ENCODE results near the gene MBTD1. TPM values are rescaled to one million over a fixed set of nuclear protein-coding genes. Genes with fewer than 3 reads are reported as not detected.
A peak's percentile ranks its signal among the peaks of the same experiment; 100 is the strongest.

Gene MBTD1
- total and polyA plus RNA-seq, 9 of the 15 experiments (the other 6 are each of a cell fraction or from before 2014, with no cell fraction given), result 2.1 to 26.3 (median 13.3) TPM

DNA sequence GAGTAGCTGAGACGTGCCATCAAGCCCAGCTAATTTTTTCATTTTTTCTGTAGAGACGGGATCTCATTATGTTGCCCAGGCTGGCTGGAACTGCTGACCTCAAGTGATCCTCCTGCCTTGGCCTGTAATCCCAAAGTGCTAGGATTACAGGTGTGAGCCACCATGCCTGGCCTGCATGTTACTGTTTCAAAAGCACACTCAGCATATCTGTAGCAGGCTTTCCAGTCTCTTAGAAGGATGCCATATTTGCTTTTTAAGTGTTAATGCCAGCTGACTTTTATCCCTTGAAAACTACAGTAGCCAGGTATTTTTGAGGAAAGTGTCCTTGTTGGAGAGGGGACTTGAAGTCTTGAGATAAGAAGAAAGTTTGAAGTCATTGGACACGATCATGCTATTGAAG lies 123.9 kb downstream of the MBTD1 start:
- 68% methylated on average over 3 of the region's 3 CpGs for WGBS (ENCODE audit: insufficient coverage, low coverage, missing lambda C conversion rate)
- intact Hi-C loops (cut with micrococcal nuclease) (no loop called here), in situ Hi-C loops (cut with MboI) (no loop called here)
- Histone ChIP-seq H3K27ac (ENCODE audit: extremely low read depth, low read depth, low read length) (no peak overlapping the region), H3K4me3 (no peak overlapping the region), H3K9ac (ENCODE audit: insufficient read depth in 1 of 2, low read depth in 2 of 2, low read length in 2 of 2) (no peak overlapping the region), H4K20me1 (replicated peaks; ENCODE audit: control insufficient read depth, insufficient read depth, low read length) (no peaks in the 10 kb centered on the region), H3K4me2 (ENCODE audit: insufficient read depth, low read length) (no peak overlapping the region), H3K36me3 (ENCODE audit: control insufficient read depth, insufficient read depth, low read length) (no peaks in the 10 kb centered on the region), H3K9me3 (replicated peaks; ENCODE audit: control insufficient read depth, insufficient read depth, low read depth, low read length) (no peaks in the 10 kb centered on the region), H3K27me3 (ENCODE audit: control insufficient read depth in 2 of 2, insufficient read depth in 2 of 2, low read length in 2 of 2) (no peaks in the 10 kb centered on the region), H3K4me1 (replicated peaks in 1 of 2; ENCODE audit: control insufficient read depth in 2 of 2, insufficient read depth in 2 of 2, low read length in 2 of 2) (peaks cover 0 to 6% of the 10 kb centered on the region in 2 experiments; a peak in 3 of 5 replicates), H3K9me1 (ENCODE audit: control insufficient read depth, insufficient read depth, low read length) (no peaks in the 10 kb centered on the region), H2AFZ (ENCODE audit: low read depth, low read length) (peak overlapping the region; percentile 59), H3K79me2 (ENCODE audit: control insufficient read depth, insufficient read depth, low read length) (no peaks in the 10 kb centered on the region)
- no peak for ATAC-seq
- no peak for FAIRE-seq
- ChIA-PET CTCF (ENCODE audit: low intra/inter-chr PET ratio) (no interaction called here), POLR2A (interaction anchor here (0.8 to 1.5 kb wide), 3 partner anchors 17 to 284 kb away, joined by 3 to 5 read pairs (median 3); partner anchors contain the start of gene NME1)
- BruUV-seq (replicated peaks), result no TSS peak
- DNase-seq (ENCODE audit: extremely low read depth in 1 of 4, low spot score in 3 of 4), result no peak
- TF ChIP-seq, protein P1, sequence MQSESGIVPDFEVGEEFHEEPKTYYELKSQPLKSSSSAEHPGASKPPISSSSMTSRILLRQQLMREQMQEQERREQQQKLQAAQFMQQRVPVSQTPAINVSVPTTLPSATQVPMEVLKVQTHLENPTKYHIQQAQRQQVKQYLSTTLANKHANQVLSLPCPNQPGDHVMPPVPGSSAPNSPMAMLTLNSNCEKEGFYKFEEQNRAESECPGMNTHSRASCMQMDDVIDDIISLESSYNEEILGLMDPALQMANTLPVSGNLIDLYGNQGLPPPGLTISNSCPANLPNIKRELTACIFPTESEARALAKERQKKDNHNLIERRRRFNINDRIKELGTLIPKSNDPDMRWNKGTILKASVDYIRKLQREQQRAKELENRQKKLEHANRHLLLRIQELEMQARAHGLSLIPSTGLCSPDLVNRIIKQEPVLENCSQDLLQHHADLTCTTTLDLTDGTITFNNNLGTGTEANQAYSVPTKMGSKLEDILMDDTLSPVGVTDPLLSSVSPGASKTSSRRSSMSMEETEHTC (IDR thresholded peaks at IDR 0.05), result no peak
- TF ChIP-seq TAF1 (IDR thresholded peaks at IDR 0.05; ENCODE audit: control insufficient read depth, extremely low read depth, insufficient read depth, low read length, severe bottlenecking) (no peak), PHF8 (IDR thresholded peaks at IDR 0.05; ENCODE audit: borderline replicate concordance, low read length) (no peak), ID3 (CRISPR knock-in tag; IDR thresholded peaks at IDR 0.05) (no peak), ID3 (tag; IDR thresholded peaks at IDR 0.05) (no peak), SNAPC5 (CRISPR knock-in tag; IDR thresholded peaks at IDR 0.05) (no peak), ZNF316 (IDR thresholded peaks at IDR 0.05) (peak; percentile 50), C11orf30 (IDR thresholded peaks at IDR 0.05; ENCODE audit: low read depth) (peak; percentile 24; the same call in 1 of the 2 replicates), RERE (CRISPR knock-in tag; IDR thresholded peaks at IDR 0.05; ENCODE audit: borderline replicate concordance) (no peak), ZNF124 (CRISPR knock-in tag; IDR thresholded peaks at IDR 0.05) (no peak), GATA2 (CRISPR knock-in tag; IDR thresholded peaks at IDR 0.05) (no peak)
- TF ChIP-seq, protein P2, sequence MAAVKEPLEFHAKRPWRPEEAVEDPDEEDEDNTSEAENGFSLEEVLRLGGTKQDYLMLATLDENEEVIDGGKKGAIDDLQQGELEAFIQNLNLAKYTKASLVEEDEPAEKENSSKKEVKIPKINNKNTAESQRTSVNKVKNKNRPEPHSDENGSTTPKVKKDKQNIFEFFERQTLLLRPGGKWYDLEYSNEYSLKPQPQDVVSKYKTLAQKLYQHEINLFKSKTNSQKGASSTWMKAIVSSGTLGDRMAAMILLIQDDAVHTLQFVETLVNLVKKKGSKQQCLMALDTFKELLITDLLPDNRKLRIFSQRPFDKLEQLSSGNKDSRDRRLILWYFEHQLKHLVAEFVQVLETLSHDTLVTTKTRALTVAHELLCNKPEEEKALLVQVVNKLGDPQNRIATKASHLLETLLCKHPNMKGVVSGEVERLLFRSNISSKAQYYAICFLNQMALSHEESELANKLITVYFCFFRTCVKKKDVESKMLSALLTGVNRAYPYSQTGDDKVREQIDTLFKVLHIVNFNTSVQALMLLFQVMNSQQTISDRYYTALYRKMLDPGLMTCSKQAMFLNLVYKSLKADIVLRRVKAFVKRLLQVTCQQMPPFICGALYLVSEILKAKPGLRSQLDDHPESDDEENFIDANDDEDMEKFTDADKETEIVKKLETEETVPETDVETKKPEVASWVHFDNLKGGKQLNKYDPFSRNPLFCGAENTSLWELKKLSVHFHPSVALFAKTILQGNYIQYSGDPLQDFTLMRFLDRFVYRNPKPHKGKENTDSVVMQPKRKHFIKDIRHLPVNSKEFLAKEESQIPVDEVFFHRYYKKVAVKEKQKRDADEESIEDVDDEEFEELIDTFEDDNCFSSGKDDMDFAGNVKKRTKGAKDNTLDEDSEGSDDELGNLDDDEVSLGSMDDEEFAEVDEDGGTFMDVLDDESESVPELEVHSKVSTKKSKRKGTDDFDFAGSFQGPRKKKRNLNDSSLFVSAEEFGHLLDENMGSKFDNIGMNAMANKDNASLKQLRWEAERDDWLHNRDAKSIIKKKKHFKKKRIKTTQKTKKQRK (IDR thresholded peaks at IDR 0.05; ENCODE audit: borderline replicate concordance, low read depth, low read length), result no peak
